OCI-LY7 (cell line): ENCODE data around the gene ITGAE.

Experiments used
- CTCF ChIP-seq: fragments of 200-600 bp; sonication (generic); conservative IDR thresholded peaks from 2 replicates; pipeline ENCODE4 v1.5.1; 2014; ENCODE audit warnings: mild to moderate bottlenecking, antibody characterized with exemption, low read length, moderate library complexity, mixed read lengths
- EZH2phosphoT487 ChIP-seq: fragments of 200-600 bp; sonication (generic); IDR thresholded peaks from 2 replicates; pipeline ENCODE4 v1.6.1; 2018; ENCODE audit warnings: low read depth, borderline replicate concordance, mild to moderate bottlenecking, mixed run types, antibody characterized with exemption, low read length, moderate library complexity, mixed read lengths

GRCh38 chr17:3798273-3799180 lies 2.5 kb downstream of the ITGAE start:
- TF ChIP-seq CTCF (no peak), EZH2phosphoT487 (no peak)
